DND-41 (cell line): ENCODE results near the gene NPEPPS.

Source experiments
- ATAC-seq: fragments of 200-7000 bp; cut with Tn5 transposase; 3 replicates; pipeline ENCODE4 v1.9.1; 2021; ENCODE audit warnings: low read depth; ENCODE audit not compliant: insufficient read depth
- DNase-seq: peaks from one replicate; pipeline ENCODE4 v3.0.0-alpha.2; 2020
- H2AFZ ChIP-seq: 2 replicates; pipeline ENCODE4 v1.6.0; 2012; ENCODE audit warnings: low read depth, low read length
- H3K27ac ChIP-seq: 2 replicates; pipeline ENCODE4 v1.5.1; 2012; ENCODE audit warnings: low read length, inconsistent platforms
- H3K27me3 ChIP-seq: fragments of 200-600 bp; sonication (generic); 2 replicates; pipeline ENCODE4 v1.6.0; 2012; ENCODE audit warnings: low read length, mild to moderate bottlenecking, inconsistent platforms; ENCODE audit not compliant: insufficient read depth, poor library complexity
- H3K36me3 ChIP-seq: 2 replicates; pipeline ENCODE4 v1.5.1; 2012; ENCODE audit warnings: low read length, inconsistent platforms; ENCODE audit not compliant: insufficient read depth
- H3K4me1 ChIP-seq: 2 replicates; pipeline ENCODE4 v1.5.1; 2012; ENCODE audit warnings: mild to moderate bottlenecking, low read length; ENCODE audit not compliant: insufficient read depth
- H3K4me2 ChIP-seq: 2 replicates; pipeline ENCODE4 v1.6.0; 2012; ENCODE audit warnings: mild to moderate bottlenecking, moderate library complexity, low read length, inconsistent platforms; ENCODE audit not compliant: insufficient read depth
- H3K4me3 ChIP-seq, 2 experiments: fragments of 200-600 bp in 1 of 2; shearing (Covaris generic) in 1 of 2; 2 replicates each; pipeline ENCODE4 v1.5.1; 2012 to 2016; ENCODE audit warnings: inconsistent platforms in 2 of 2, low read length in 2 of 2, mild to moderate bottlenecking in 2 of 2, low read depth in 1 of 2, moderate library complexity in 1 of 2
- H3K79me2 ChIP-seq: 2 replicates; pipeline ENCODE4 v1.6.0; 2012; ENCODE audit warnings: low read length, inconsistent platforms; ENCODE audit not compliant: insufficient read depth
- H3K9ac ChIP-seq: 2 replicates; pipeline ENCODE4 v1.6.0; 2012; ENCODE audit warnings: low read depth, mild to moderate bottlenecking, inconsistent platforms, low read length, moderate library complexity
- H3K9me3 ChIP-seq: 2 replicates; pipeline ENCODE4 v1.5.1; 2012; ENCODE audit warnings: low read length, moderate library complexity, mild to moderate bottlenecking, inconsistent platforms; ENCODE audit not compliant: insufficient read depth, severe bottlenecking
- H4K20me1 ChIP-seq: 2 replicates; pipeline ENCODE4 v1.6.0; 2012; ENCODE audit warnings: low read length; ENCODE audit not compliant: insufficient read depth
- EZH2 ChIP-seq: IDR thresholded peaks from 3 replicates; pipeline ENCODE4 v1.6.1; 2012; ENCODE audit warnings: borderline replicate concordance, low read depth, mild to moderate bottlenecking, moderate library complexity, low read length, inconsistent platforms; ENCODE audit not compliant: severe bottlenecking
- TF ChIP-seq, protein P1 (sequence below): IDR thresholded peaks from 2 replicates; pipeline ENCODE4 v1.5.1; 2012; ENCODE audit warnings: borderline replicate concordance, low read length, moderate library complexity, mild to moderate bottlenecking; ENCODE audit not compliant: poor library complexity, severe bottlenecking; ENCODE audit errors: extremely low read depth

NPEPPS gene

DNA sequence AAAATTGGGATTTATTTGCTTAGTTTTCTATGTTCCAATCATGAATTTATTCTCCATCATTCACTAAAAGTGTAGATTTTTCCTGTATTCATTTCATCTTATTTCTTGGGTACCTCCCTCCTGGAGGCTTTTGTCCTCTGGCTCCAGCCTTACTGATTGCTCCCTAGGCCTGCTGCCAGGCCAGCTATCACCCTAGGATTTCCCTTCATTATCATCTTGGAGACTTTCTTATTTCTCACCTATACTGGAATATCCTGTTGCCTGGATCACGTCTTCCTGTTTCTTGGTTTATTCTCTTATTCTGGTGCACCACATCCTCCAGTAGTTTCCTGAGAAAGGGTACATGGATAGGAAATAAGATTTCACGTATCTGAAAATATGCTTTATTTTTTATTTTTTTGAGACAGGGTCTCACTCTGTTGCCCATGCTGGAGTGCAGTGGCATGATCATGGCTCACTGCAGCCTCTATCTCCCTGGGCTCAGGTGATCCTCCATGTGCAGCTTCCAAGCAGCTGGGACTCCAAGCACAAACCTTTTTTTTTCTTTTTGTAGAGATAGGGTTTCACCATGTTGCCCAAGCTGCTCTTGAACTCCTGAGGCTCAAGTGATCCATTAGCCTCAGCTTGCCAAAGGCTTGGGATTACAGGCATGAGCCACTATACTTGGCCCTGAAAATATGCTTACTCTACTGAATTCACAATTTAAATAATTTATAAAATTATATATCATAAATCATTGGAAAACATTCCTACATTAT lies 105.5 kb downstream of the NPEPPS start:
- Histone ChIP-seq H3K79me2 (no peaks in the 10 kb centered on the region), H4K20me1 (no peaks in the 10 kb centered on the region), H3K27ac (no peak overlapping the region), H2AFZ (no peak overlapping the region), H3K4me1 (no peaks in the 10 kb centered on the region), H3K9me3 (no peaks in the 10 kb centered on the region), H3K9ac (no peak overlapping the region), H3K4me3 (no peak overlapping the region), H3K4me2 (no peak overlapping the region), H3K27me3 (no peaks in the 10 kb centered on the region), H3K36me3 (no peaks in the 10 kb centered on the region)
- no peak for TF ChIP-seq EZH2
- TF ChIP-seq, protein P1, sequence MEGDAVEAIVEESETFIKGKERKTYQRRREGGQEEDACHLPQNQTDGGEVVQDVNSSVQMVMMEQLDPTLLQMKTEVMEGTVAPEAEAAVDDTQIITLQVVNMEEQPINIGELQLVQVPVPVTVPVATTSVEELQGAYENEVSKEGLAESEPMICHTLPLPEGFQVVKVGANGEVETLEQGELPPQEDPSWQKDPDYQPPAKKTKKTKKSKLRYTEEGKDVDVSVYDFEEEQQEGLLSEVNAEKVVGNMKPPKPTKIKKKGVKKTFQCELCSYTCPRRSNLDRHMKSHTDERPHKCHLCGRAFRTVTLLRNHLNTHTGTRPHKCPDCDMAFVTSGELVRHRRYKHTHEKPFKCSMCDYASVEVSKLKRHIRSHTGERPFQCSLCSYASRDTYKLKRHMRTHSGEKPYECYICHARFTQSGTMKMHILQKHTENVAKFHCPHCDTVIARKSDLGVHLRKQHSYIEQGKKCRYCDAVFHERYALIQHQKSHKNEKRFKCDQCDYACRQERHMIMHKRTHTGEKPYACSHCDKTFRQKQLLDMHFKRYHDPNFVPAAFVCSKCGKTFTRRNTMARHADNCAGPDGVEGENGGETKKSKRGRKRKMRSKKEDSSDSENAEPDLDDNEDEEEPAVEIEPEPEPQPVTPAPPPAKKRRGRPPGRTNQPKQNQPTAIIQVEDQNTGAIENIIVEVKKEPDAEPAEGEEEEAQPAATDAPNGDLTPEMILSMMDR, result no peak
- DNase-seq (no peak), ATAC-seq (no peak)

DNA sequence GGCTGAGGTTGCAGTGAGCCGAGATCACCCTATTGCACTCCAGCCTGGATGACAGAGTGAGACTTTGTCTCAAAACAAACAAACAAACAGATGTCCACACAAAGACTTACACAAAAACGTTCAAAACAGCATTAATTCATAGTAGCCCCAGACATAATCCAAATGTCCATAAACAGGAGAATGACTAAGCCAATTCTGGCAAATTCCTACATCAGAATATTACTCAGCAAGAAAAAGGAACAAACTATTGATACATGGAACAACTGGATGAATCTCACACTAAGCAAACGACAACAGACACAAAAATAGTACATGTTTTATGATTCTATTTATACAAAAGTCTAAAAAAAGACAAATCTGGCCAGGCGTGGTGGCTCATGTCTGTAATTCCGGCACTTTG lies 108.0 kb downstream of the NPEPPS start:
- Histone ChIP-seq H2AFZ (no peak overlapping the region), H3K4me2 (no peak overlapping the region), H3K79me2 (no peaks in the 10 kb centered on the region), H3K9ac (no peak overlapping the region), H3K4me3 (no peak overlapping the region), H3K27ac (no peak overlapping the region), H3K9me3 (no peaks in the 10 kb centered on the region), H3K4me1 (no peaks in the 10 kb centered on the region), H3K36me3 (no peaks in the 10 kb centered on the region), H4K20me1 (no peaks in the 10 kb centered on the region), H3K27me3 (no peaks in the 10 kb centered on the region)
- TF ChIP-seq EZH2, result no peak
- TF ChIP-seq, protein P1, result no peak
- DNase-seq (no peak), ATAC-seq (no peak)

DNA sequence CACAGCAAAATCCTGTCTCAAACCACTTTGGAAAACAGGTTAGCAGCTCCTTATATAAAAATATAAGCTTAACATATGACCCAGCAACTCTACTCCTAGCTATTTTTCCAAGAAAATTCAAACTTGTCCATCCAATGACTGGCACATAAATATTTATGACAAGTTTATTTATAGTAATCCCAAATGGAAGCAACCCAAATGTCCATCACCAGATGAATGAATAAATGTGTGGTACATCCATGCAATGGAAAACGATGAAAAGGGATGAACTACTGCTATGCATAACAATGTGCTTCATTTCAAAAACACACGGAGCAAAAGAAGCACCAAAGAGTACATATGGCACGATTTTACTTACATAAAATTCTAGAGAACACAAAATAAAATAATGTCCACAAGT lies 109.2 kb downstream of the NPEPPS start:
- Histone ChIP-seq H3K4me3 (no peak overlapping the region), H2AFZ (no peak overlapping the region), H3K9ac (no peak overlapping the region), H3K36me3 (no peaks in the 10 kb centered on the region), H4K20me1 (no peaks in the 10 kb centered on the region), H3K4me1 (no peaks in the 10 kb centered on the region), H3K79me2 (no peaks in the 10 kb centered on the region), H3K27ac (no peak overlapping the region), H3K9me3 (no peaks in the 10 kb centered on the region), H3K4me2 (no peak overlapping the region), H3K27me3 (no peaks in the 10 kb centered on the region)
- no peak for DNase-seq
- TF ChIP-seq, protein P1, result no peak
- no peak for TF ChIP-seq EZH2
- no peak for ATAC-seq
